HG03159 (cell line): Measurements from ENCODE around the gene PSMG4.

Source experiments
- ATAC-seq: cut with Tn5 transposase; IDR thresholded peaks from one replicate; pipeline ENCODE4 v1.9.1; 2021; ENCODE audit warnings: mild to moderate bottlenecking, moderate library complexity; ENCODE audit not compliant: unreplicated experiment

PSMG4 gene

GRCh38 chr6:3258720-3259490, at the start of gene PSMG4:
PSMG4 (plus strand) TSS chr6:3258947; CDS start chr6:3259023, 76 bp downstream.
- ATAC-seq: peak; percentile 76

DNA sequence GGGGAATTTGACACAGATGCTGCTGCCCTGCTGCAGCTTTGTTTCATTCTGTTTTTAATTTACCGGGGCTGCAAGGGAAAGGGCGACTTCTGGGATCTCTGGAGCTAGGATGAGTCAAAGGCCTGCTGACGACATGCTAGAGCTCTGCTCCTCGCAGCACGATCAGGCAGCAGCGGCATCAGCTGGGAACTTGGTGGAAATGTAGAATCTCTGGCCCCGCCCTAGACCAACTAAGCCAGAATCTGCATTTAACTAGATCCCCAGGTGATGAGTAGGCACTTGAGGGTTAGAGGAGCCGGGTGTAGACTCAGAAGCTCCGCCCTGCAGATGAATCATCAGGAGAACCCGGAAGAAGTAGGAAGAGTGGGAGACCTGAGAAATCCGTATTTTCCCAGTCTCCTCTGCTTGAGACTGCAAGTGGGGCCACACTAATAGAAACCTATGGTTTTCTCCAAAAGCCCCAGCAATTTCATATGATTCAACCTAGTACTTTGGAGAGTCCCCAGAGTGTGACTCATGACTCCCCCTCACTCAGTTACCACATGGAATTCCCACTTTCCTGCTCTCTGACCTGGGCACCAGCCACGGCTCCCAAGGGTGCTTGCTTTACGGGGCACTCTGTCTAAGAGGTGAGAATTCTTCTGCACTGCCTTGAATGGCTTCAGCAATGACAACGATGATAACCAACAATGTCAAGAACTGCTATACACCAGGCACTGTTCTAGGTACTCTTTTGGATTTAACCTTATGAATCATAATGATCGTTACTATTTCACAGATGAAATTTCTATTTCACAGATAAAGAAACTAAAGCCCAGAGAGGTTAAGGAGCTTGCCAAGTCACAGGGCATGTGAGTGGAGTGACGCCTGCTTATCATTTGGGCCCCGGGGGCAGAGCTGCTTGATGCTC, 49.4 kb upstream of the PSMG4 start:
- ATAC-seq: no peak

DNA sequence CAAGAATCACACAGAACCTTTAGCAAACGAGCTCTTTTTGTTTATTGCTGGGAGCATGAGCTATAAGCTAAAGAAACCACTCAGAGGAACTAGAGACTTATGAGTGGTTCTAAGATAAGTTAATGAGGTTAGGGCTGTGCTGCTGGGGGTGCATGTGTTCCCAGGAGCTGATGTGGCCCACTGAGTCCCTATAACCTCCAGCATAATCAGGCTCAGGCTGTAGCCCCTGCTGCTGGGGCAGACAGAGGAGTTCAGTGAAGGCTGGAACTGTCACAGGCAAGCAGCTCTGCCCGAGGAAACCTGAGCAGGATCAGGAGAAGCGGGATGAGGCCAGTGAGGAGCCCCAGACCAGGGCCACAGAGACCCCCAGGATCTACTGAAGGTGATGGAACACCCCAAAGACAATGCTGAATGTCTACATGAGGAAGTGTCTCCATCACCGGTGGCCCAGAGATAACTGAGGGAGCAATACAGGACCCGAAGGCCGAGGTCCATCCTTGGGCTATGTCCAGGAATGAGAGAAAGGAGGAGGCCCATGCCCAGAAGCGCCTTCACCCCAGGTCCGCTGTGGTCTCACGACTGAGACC, 48.6 kb upstream of the PSMG4 start:
- no peak for ATAC-seq

DNA sequence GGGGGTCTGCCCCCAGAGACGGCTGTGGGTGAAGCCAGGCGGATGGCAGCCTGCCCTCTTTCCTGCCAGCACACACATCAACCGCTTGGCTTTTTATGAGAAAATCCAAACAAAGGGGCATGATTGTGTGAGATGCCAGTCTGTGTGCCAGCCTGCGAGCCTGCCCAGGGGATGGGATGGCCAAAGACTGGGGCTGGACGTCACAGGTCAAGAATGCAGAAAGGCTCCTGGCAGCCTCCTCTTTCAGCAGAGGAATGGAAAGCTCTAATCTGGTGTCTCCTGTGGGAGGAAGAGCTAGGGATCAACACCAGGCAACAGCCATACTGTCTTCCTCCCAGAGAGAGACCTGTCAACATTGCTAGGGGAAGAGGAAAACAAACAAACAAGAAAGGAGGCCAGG, 47.1 kb upstream of the PSMG4 start:
- ATAC-seq: no peak

GRCh38 chr6:3212261-3212660, 46.5 kb upstream of the PSMG4 start:
- no peak for ATAC-seq

DNA sequence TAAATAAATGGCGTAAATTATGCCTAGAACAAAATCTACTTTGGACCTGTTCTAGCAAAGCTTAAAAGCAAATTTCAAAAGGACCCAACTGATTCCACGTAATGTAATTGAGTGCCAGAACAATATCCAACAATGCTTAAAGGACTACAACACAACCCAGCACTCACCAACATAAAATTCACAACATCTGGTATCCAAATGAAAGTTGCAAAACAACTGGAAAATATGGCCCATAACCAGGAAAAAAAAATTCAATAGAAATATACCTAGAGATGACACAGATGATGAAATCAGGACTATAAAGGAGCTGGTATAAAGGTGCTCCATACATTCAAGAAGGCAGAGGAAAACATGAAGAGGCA, 45.4 kb upstream of the PSMG4 start:
- no peak for ATAC-seq

DNA sequence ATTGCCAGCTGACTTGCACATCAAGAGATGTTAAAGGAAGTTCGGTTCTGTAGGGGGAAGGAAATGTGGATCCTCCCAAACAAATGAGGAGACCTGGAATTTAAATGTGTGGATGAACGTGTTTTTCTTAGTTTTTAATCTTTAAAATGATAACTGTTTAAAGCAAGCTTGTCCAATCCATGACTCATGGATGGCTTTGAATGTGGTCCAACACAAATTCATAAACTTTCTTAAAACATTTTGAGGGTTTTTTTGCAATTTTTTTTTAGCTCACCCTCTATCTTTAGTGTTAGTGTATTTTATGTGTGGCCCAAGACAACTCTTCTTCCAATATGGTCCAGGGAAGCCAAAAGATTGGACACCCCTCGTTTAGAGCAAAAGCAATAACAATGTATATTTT, 43.8 kb upstream of the PSMG4 start:
- ATAC-seq: no peak

- no peak for ATAC-seq
Observed at GRCh38 chr6:3217286-3217685, 41.5 kb upstream of the PSMG4 start.

DNA sequence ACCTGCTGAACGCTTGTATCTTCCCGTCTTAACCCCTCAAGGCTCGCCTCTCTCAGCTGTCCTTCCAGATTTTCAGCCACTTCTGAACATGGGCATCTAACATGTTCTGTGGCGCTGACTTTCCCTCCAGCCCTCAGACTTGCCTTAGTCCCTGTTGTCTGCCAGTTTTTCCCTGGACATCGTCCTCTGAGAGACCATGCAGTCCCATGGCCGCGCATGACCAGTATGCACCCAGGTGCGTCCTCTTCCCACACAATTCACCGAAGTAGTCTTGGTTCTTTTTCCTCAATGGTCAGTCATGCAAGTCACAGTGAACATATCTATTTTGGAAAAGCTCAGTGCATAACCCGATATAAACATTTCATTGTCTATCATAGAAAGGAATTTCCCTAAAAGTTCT, 40.5 kb upstream of the PSMG4 start:
- no peak for ATAC-seq

GRCh38 chr6:3220366-3220765, 38.4 kb upstream of the PSMG4 start:
- no peak for ATAC-seq

DNA sequence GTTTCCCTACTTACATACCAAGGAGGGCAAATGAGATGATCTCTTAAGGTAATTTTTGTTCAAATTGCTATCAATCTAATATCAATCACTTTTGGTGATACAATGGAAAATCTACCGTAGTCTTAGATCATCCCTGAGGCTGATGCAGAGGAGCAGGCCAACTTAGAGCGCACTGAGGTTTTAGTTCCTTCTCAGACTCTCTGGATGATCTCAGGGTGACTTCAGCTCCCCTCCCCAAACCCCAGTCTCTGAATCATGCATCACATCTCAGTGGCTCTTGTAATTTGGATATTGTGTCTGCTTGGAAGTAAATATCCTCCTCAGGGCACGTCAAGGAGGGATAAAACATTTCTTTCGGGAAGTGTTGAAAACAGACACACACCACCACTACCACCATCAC, 37.2 kb upstream of the PSMG4 start:
- no peak for ATAC-seq

DNA sequence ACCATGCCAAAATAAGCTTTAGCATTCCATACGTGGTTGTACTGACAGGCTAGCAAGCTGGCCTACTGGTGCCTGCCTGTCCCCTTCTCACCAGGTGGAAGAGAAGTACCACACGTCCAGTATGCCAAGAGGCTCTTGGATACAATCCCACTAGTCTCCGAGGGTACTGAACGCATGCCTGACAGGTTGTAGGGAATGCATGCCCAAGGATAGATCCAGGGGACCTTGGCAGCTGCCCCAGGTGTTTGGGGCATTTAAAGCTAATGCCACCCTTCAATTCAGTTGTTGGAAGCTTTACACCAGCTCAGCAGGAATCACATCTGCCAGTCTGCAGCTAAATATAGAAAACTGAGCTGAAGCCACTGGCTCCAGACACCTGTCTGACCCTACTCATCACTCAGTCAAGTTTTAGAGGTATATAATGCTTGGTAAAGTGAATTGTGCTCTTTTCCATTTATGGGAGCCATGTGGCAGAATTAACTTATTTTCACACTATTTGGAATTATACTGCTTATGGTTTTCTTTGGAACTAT, 36.2 kb upstream of the PSMG4 start:
- ATAC-seq: no peak

GRCh38 chr6:3226042-3226441, 32.7 kb upstream of the PSMG4 start:
- no peak for ATAC-seq

DNA sequence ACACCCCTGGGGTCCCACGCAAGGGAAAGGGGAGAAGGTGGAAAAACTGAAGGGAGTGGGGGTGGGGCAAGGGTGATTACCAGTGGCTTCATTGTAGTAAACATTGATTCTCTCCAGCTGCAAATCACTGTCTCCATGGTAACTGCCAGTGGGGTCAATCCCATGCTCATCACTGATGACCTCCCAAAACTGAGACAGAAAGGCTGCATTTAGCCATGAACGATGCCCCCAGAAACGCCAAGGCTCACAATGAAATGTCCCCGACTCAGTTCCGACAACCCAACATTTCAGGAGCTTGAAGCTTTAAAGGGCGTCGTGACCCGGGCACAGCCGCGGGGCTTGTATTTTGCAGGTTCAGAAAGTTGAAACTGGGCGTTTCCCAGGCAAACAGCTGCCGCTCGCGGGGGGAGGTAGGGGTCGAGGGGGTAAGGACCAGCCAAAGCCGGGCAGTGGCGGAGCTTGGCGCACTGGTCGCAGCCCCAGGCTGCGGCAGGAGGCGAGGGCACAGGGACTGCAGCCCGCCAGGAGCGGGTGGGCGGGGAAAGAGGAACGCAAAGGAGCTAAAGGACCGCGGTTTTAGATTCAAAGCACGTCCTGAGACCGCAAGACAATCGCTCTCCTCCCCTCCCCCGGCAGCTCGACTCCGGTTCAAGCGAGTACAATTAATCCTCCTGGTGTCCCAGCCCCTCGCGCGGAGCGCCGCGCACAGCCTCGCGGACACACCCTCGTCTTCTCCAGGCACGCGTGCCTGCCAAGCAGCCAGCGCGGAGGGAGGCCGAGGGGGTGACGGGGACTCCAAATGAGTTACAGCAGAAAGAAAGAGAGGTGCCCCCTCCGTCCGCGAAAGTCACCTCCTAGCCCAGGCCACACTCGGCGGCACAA, 32.0 kb upstream of the PSMG4 start:
- no peak for ATAC-seq

DNA sequence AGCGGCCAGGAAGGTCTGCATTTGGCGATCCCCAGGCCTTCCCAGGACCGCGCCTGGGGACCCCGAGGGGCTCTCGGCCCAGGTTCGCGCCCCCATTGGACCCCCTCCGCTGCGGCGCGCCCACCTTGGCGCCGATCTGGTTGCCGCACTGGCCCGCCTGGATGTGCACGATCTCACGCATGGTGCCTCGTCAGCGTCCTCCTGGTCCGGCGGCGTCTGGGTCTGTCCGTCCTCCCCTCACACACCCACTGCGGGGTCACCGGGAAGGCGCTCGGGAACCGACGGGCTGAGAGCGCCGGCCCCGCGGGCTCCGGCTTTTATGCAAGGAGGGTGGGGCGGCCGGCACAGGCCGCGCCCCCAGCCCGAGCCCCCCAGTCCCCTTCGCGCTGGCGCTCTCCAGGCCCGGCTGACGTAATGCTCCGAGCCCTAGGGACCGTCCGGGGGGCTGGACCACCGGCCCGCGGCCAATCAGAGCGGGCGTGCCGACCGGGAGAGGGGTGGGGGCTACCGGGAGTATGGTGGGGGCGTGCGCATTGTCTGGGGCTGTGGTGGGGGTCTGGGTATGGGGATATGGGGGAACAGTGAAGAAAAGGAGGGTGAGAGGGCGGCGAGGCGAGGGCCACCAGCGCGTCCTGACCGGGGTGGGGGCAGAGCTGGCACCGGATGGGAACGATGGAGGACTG, 31.2 kb upstream of the PSMG4 start, which contains the start of gene TUBB2B:
TSS of gene TUBB2B (minus strand) at position 291 of the 683 bp plus-strand sequence. CDS start at position 181, 110 bp downstream.
- ATAC-seq: no peak

DNA sequence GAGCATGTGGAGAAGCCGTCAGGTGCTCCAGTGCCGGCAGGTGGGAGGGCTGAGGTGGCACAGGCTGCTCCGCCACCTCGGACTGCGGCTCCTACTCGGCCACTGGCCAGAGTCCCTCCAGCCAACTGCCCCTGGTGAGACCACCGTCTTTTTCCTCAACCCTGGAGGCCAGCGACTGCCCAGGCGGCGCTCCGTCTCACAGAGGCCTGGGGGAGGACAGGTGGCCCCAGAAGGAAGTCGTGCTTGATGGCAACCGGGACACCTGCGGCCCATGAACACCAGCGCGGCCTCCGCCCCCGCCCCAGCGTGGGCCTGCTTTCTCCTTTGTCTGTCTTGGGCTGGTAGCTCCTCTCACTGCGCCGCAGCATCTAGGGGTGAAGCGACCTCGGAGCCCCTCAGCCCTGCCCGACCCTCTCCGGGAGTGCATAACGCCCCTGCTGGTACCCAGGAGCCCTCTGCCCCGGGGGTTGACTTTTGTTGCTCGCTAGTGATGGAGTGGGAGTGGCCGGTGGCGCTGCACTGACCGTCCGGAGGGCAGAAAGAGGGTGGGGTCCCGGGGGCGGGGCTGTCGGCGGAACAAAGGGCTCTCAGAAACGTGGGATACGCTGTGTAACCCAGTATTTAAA, 30.6 kb upstream of the PSMG4 start:
- ATAC-seq: no peak

- ATAC-seq: no peak
Observed at GRCh38 chr6:3228771-3229565, 29.8 kb upstream of the PSMG4 start.

GRCh38 chr6:3229566-3230178, 29.1 kb upstream of the PSMG4 start:
- ATAC-seq: no peak
